Inferior parietal cortex (tissue), 1 donor: ENCODE data around the gene PPIP5K2.
A peak's percentile ranks its signal among the peaks of the same experiment; 100 is the strongest.
"Not testable (repeated sequence)": the region's sequence is repeated elsewhere in the genome, so short reads cannot be mapped to it uniquely, and the experiment has no call there.

Experiments
- DNase-seq: peaks from one replicate; pipeline ENCODE4 v3.0.0-alpha.2; 2016; ENCODE audit errors: extremely low spot score

The PPIP5K2 gene

GRCh38 chr5:103122242-103122641, 2.1 kb downstream of the PPIP5K2 start:
- no peak for DNase-seq

- DNase-seq: no peak
Observed at GRCh38 chr5:103126557-103126956, 6.5 kb downstream of the PPIP5K2 start.

GRCh38 chr5:103127292-103127817, 7.3 kb downstream of the PPIP5K2 start:
- no peak for DNase-seq

- no peak for DNase-seq
Observed at GRCh38 chr5:103128202-103128601, 8.1 kb downstream of the PPIP5K2 start.

- DNase-seq: no peak
Observed at GRCh38 chr5:103132684-103133083, 12.6 kb downstream of the PPIP5K2 start.

GRCh38 chr5:103133231-103133630, 13.1 kb downstream of the PPIP5K2 start:
- no peak for DNase-seq

- DNase-seq: no peak
Observed at GRCh38 chr5:103135461-103135860, 15.4 kb downstream of the PPIP5K2 start.

- DNase-seq: no peak
Observed at GRCh38 chr5:103138202-103138690, 18.1 kb downstream of the PPIP5K2 start.

- DNase-seq: peak; percentile 83
Observed at GRCh38 chr5:103139264-103139865, 19.3 kb downstream of the PPIP5K2 start.

- not testable (repeated sequence) for DNase-seq
Observed at GRCh38 chr5:103142132-103142531, 22.0 kb downstream of the PPIP5K2 start.

GRCh38 chr5:103145196-103145595, 25.1 kb downstream of the PPIP5K2 start:
- DNase-seq: no peak

- DNase-seq: no peak
Observed at GRCh38 chr5:103148213-103148612, 28.1 kb downstream of the PPIP5K2 start.

- no peak for DNase-seq
Observed at GRCh38 chr5:103151156-103151555, 31.1 kb downstream of the PPIP5K2 start.

GRCh38 chr5:103166706-103167105, 46.6 kb downstream of the PPIP5K2 start:
- DNase-seq: no peak

- DNase-seq: no peak
Observed at GRCh38 chr5:103174147-103174546, 54.0 kb downstream of the PPIP5K2 start.

GRCh38 chr5:103177543-103177942, 57.4 kb downstream of the PPIP5K2 start:
- DNase-seq: no peak

- no peak for DNase-seq
Observed at GRCh38 chr5:103178167-103178566, 58.1 kb downstream of the PPIP5K2 start.

GRCh38 chr5:103186152-103186551, 66.1 kb downstream of the PPIP5K2 start:
- no peak for DNase-seq

GRCh38 chr5:103188436-103188835, 68.3 kb downstream of the PPIP5K2 start:
- DNase-seq: no peak

- no peak for DNase-seq
Observed at GRCh38 chr5:103203226-103203625, 83.1 kb downstream of the PPIP5K2 start.

- DNase-seq: not testable (repeated sequence)
Observed at GRCh38 chr5:103204990-103205389, 84.9 kb downstream of the PPIP5K2 start.

GRCh38 chr5:103205991-103206700, 86.0 kb downstream of the PPIP5K2 start:
- DNase-seq: no peak

- no peak for DNase-seq
Observed at GRCh38 chr5:103207011-103207410, 86.9 kb downstream of the PPIP5K2 start.
